WI38 (cell line): Measurements from ENCODE around the gene MGMT.

Experiments used
- H3K4me3 ChIP-seq: 2 replicates; pipeline ENCODE4 v1.5.1; 2011; ENCODE audit warnings: low read depth, mild to moderate bottlenecking, control low read depth, low read length
- TF ChIP-seq, protein P1 (sequence below): IDR thresholded peaks from 2 replicates; pipeline ENCODE4 v1.5.1; 2012; ENCODE audit warnings: low read depth, mild to moderate bottlenecking, control low read depth, low read length

MGMT gene

DNA sequence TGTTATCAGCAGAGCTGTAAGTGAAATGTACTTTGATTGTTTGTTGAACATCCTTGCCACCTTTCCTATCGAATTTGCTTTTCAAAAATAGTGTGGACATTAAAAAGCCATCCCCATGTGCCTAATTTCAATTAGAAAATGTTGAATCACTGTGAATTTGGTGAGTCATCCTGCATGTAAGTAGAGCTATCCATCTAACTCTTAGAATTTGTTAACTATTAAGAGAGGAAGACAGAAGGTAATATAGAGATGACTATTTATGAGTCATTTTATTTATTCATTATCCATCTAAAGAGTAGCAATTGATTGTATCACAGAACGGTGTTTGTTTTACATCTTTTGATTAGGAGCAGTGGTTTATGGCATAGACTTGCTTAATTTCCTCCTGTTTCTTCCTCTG lies 154.7 kb downstream of the MGMT start:
- TF ChIP-seq, protein P1, sequence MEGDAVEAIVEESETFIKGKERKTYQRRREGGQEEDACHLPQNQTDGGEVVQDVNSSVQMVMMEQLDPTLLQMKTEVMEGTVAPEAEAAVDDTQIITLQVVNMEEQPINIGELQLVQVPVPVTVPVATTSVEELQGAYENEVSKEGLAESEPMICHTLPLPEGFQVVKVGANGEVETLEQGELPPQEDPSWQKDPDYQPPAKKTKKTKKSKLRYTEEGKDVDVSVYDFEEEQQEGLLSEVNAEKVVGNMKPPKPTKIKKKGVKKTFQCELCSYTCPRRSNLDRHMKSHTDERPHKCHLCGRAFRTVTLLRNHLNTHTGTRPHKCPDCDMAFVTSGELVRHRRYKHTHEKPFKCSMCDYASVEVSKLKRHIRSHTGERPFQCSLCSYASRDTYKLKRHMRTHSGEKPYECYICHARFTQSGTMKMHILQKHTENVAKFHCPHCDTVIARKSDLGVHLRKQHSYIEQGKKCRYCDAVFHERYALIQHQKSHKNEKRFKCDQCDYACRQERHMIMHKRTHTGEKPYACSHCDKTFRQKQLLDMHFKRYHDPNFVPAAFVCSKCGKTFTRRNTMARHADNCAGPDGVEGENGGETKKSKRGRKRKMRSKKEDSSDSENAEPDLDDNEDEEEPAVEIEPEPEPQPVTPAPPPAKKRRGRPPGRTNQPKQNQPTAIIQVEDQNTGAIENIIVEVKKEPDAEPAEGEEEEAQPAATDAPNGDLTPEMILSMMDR, result no peak

DNA sequence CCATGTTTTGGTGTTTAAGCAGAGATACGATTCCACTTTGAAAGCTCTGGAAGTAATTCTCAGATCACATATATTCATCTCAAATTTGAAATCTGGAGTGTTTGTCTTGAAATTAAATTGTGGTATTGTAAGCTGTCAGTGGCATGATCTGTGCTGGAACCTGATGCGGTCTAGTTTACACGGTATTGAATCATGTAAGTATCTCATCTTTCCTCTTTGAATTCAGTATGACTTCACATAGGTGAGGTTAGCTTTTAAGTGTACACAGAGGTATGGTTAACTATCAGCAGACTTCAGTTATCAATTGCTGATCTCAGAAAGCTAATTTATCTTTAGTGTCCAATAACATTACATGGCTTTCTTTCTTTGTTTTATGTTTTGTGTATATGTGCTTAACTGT lies 155.2 kb downstream of the MGMT start:
- TF ChIP-seq, protein P1, result no peak

More for the DNA sequence above, 154.7 kb downstream of the MGMT start:
- H3K4me3 ChIP-seq, result no peak overlapping the region

DNA sequence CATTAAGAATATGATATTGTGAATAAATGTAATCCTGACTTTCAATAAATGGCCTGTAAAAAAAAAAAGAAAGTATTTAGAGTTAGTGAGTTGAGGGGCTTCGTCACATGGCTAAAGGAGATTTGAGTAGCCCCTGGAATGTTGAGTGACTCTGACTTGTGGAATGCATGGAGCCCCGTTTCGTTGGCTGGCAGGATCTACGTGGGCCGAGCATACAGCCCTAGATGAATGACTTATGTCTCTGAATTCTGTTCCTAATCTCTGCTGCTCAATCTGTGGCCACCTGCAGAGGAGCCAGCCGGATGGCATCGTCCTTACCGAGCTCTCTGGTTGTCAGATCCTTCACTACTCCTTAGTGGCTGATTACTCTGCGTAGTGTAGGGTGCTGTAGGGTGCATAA lies 155.7 kb downstream of the MGMT start:
- TF ChIP-seq, protein P1, result no peak
- H3K4me3 ChIP-seq, result no peak overlapping the region

More for the DNA sequence above, 155.2 kb downstream of the MGMT start:
- H3K4me3 ChIP-seq, result no peak overlapping the region

DNA sequence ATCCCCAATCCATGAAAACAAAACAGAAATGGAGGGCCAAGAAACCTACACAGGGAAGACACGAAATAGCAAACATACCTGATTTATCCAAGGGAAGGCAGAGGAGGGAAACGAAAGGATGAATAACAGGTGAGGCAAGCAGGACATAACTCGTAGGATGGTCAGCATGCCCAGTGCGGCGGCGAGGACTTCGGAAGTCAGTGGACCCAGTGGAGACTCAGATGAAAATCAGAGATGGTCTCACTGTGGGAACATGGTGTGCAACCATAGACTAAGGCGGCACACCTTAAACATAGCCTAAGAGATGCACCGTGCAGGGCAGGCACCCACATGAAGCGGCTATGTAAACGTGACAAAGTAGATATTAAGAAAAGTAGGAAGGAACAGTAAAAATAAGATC lies 157.5 kb downstream of the MGMT start:
- H3K4me3 ChIP-seq, result no peak overlapping the region
- TF ChIP-seq, protein P1, result no peak

DNA sequence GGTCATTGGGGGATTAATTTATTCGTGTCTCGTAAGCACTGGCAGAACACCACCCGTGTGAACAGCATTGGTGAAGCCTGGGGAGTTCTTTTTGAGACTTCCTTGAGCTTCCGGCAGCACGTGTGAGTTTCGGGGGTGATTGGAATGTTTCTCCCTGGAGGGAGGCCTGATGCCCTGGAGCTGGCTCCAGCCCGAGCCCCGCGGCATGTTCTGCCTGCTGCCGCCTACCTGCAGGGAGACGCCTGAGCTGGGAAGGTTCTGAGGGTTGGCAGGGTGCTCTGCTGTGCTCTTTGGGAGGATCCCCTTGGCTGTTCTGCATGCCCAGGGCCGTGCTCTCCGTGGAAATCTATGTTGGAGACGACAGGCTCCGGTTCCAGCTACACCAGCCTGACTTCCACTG lies 159.3 kb downstream of the MGMT start:
- TF ChIP-seq, protein P1, result no peak
- no peak overlapping the region for H3K4me3 ChIP-seq

DNA sequence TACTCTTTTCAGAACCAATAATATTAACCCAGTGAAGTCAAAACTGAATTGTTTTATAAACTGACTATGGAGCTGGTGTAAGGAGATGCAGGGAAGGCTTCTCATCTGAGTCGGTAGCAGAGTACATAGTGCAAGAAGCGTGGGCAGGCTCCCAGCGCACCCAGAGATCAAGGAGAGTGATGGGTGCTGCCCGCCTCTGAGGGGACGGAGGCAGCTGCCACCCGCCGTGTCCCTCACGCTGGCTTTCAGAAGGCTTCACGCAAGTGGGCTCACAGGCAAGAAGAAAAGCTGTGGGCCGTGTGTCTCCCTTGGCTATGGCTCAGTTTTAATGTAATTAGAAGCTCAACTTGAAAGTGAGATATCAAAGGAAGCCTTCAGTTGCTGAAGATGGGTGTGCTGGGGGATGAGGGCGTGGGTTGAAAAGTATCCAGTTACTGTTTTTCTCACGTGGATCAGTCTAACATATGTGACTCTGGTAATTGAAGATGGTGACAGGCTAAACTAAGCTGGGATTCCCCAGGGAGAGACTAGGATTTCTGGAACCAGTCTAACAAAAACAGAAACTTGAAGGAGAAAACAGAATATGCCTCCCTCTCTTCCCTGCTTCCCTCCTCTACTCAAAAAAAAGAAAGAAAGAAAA lies 159.9 kb downstream of the MGMT start:
- H3K4me3 ChIP-seq, result no peak overlapping the region
- TF ChIP-seq, protein P1, result no peak

DNA sequence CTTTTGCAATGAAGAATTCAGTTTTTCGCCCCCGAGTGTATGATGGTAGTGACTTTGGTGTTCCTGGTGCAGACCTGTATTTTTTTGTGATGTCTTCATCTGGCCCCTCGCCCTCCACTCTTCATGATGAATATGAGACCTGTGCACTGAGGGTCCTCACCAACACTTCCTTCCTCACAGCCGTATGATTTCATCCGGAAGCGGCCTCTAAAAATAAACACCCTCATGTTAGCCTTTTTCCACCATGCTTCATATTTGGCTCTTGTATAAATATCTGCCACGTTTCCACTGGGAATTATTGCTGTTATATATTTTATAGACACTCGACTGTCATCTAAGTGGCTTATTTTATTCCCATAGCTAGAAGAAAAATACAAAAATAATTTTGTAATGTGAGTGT lies 160.4 kb downstream of the MGMT start:
- TF ChIP-seq, protein P1, result no peak

More for the DNA sequence above, 160.4 kb downstream of the MGMT start:
- no peak overlapping the region for H3K4me3 ChIP-seq
